Measurements from ENCODE around the gene AGO1. TPM values are rescaled to one million over a fixed set of nuclear protein-coding genes. Genes with fewer than 3 reads are reported as not detected.
"Not testable (repeated sequence)": the region's sequence is repeated elsewhere in the genome, so short reads cannot be mapped to it uniquely, and the experiment has no call there.

Gene AGO1
- total and polyA plus RNA-seq, 4 donors: 3.7 to 28.6 (median 13.4) TPM

- no peak for ATAC-seq (ENCODE audit: insufficient read depth, low FRiP score)
- Histone ChIP-seq H3K4me1 (ENCODE audit: control insufficient read depth in 5 of 5, insufficient read depth in 5 of 5, low read length in 5 of 5) (peaks cover 5 to 25% (median 14%) of the 10 kb centered on the region in 5 donors), H3K36me3 (ENCODE audit: control insufficient read depth in 4 of 4, insufficient read depth in 4 of 4, low read length in 4 of 4) (peaks cover 0 to 19% (median 16%) of the 10 kb centered on the region in 4 donors), H3K27ac (ENCODE audit: low read depth in 1 of 2, low read length in 1 of 2) (no peak overlapping the region), H3K4me3 (no peak overlapping the region), H3K9me3 (ENCODE audit: control insufficient read depth in 4 of 4, insufficient read depth in 3 of 4, low read length in 3 of 4) (no peaks in the 10 kb centered on the region), H3K27me3 (ENCODE audit: control insufficient read depth in 3 of 3, insufficient read depth in 3 of 3, low read length in 2 of 3) (no peaks in the 10 kb centered on the region), H3K9ac (ENCODE audit: insufficient read depth in 1 of 2, low read length in 2 of 2) (no peak overlapping the region)
- WGBS, 2 donors: 90 to 92% methylated on average over 11 of the region's 11 CpGs
- DNase-seq: no peak
- TF ChIP-seq CTCF (IDR thresholded peaks at IDR 0.05; ENCODE audit: control extremely low read depth, extremely low read depth): no peak
Measured at GRCh38 chr1:35888255-35888654, 5.2 kb downstream of the AGO1 start.

- H3K27me3 ChIP-seq (ENCODE audit: control insufficient read depth in 3 of 3, insufficient read depth in 3 of 3, low read length in 2 of 3); H3K27ac ChIP-seq (ENCODE audit: low read depth in 1 of 2, low read length in 1 of 2); H3K9me3 ChIP-seq (ENCODE audit: control insufficient read depth in 4 of 4, insufficient read depth in 3 of 4, low read length in 3 of 4); H3K4me3 ChIP-seq; H3K9ac ChIP-seq (ENCODE audit: insufficient read depth in 1 of 2, low read length in 2 of 2); ATAC-seq (ENCODE audit: insufficient read depth, low FRiP score); DNase-seq: not testable (repeated sequence)
- WGBS, 2 donors: 49 to 78% methylated on average over 3 of the region's 3 CpGs
- Histone ChIP-seq H3K36me3 (ENCODE audit: control insufficient read depth in 4 of 4, insufficient read depth in 4 of 4, low read length in 4 of 4) (peaks cover 0 to 23% (median 21%) of the 10 kb centered on the region in 4 donors), H3K4me1 (ENCODE audit: control insufficient read depth in 5 of 5, insufficient read depth in 5 of 5, low read length in 5 of 5) (peaks cover 3 to 25% (median 12%) of the 10 kb centered on the region in 5 donors)
Measured at GRCh38 chr1:35888981-35889380, 6.0 kb downstream of the AGO1 start.

GRCh38 chr1:35893051-35893879 lies 10.3 kb downstream of the AGO1 start:
- ATAC-seq (ENCODE audit: insufficient read depth, low FRiP score): no peak
- WGBS, 2 donors: 96 to 99% methylated on average over 14 of the region's 14 CpGs
- no peaks in the 10 kb centered on the region for H3K27me3 ChIP-seq (ENCODE audit: control insufficient read depth in 3 of 3, insufficient read depth in 3 of 3, low read length in 2 of 3)

More at GRCh38 chr1:35893051-35893879, 10.3 kb downstream of the AGO1 start:
- no peak overlapping the region for H3K4me3 ChIP-seq
- no peak for TF ChIP-seq CTCF (IDR thresholded peaks at IDR 0.05; ENCODE audit: control extremely low read depth, extremely low read depth)
- no peak overlapping the region for H3K9ac ChIP-seq (ENCODE audit: insufficient read depth in 1 of 2, low read length in 2 of 2)
- no peak overlapping the region for H3K27ac ChIP-seq (ENCODE audit: low read depth in 1 of 2, low read length in 1 of 2)
- H3K36me3 ChIP-seq (ENCODE audit: control insufficient read depth in 4 of 4, insufficient read depth in 4 of 4, low read length in 4 of 4): peaks cover 7 to 29% (median 27%) of the 10 kb centered on the region in 4 donors
- H3K9me3 ChIP-seq (ENCODE audit: control insufficient read depth in 4 of 4, insufficient read depth in 3 of 4, low read length in 3 of 4): no peaks in the 10 kb centered on the region
- no peak for DNase-seq
- H3K4me1 ChIP-seq (ENCODE audit: control insufficient read depth in 5 of 5, insufficient read depth in 5 of 5, low read length in 5 of 5): peaks cover 0 to 3% (median 0%) of the 10 kb centered on the region in 5 donors
